Lower leg skin (tissue), 4 donors: ENCODE results near the gene CBY2. TPM values are rescaled to one million over a fixed set of nuclear protein-coding genes. Genes with fewer than 3 reads are reported as not detected.
A peak's percentile ranks its signal among the peaks of the same experiment; 100 is the strongest.

Source experiments
- DNase-seq, 2 donors: peaks; one replicate each; pipeline ENCODE4 v3.0.0-alpha.2; 2019; ENCODE audit warnings: low spot score in 2 of 2
- H3K4me3 ChIP-seq: fragments of 200-600 bp; sonication (generic); 2 replicates; pipeline ENCODE4 v1.5.1; 2017; ENCODE audit warnings: mild to moderate bottlenecking, low read depth; ENCODE audit not compliant: poor library complexity, severe bottlenecking
- POLR2A ChIP-seq, 2 donors: fragments of 450-650 bp; IDR thresholded peaks; one replicate each; pipeline ENCODE4 v1.6.1; 2016 to 2017; ENCODE audit warnings: antibody characterized with exemption in 2 of 2, mild to moderate bottlenecking in 1 of 2, moderate library complexity in 1 of 2
- WGBS, 2 donors: methylation state at CpG; one replicate each; pipeline ENCODE4 v1.1.5; 2018; 5-methylcytosine and 5-hydroxymethylcytosine counted together
- intact Hi-C: fragments of 100-400 bp; cut with DNase I; formaldehyde crosslinking; loops from one replicate; pipeline ENCODE4 v1.15.0; 2023; ENCODE audit warnings: low total_unique reads
- total RNA-seq, 4 donors: library from RNA; depleted of rRNA; stranded (reverse); fragments of >200 nt; gene quantifications; one replicate each; pipeline ENCODE4 v1.1.0, GENCODE V29; 2016
- TF ChIP-seq, protein P1 (sequence below), 3 donors: fragments of 450-650 bp; IDR thresholded peaks; one replicate each; pipeline ENCODE4 v1.5.1; 2016; ENCODE audit warnings: antibody characterized with exemption in 3 of 3, mild to moderate bottlenecking in 3 of 3, moderate library complexity in 2 of 3

CBY2 gene
- total RNA-seq, 4 donors from 2014 or later, result 0.45 TPM; not detected in 3

DNA sequence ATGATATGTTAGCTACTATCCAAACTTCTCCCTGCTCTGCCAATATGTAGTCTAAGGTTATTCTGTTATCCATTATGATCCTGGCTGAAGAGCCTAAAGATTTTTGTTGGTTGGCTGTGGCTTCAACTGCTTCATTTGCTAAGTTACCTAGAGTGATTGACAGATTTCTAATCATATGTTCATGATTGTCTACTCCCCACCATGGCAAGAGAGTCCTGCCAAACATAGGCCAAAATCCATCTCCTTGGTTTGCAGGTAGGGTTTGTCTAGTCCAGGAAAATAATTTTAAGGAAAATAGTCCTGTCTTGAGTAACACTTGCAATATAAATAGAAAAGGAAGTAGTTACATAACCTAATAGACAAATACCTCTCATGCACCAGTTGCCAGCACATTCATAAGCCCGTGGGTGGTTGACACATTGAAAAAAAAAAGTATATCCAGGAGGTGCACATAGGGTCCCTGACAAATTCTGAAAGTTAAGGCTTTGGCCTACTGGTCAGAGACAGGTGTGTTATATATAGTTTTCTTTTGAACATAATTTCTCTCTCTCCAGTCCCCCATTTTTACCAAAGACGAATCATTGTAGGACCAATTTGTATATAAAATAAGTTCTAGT lies 5.4 kb upstream of the CBY2 start:
- no peak for DNase-seq
- WGBS, 2 donors, result 53 to 72% methylated on average over 2 of the region's 2 CpGs
- H3K4me3 ChIP-seq, result no peak overlapping the region
- intact Hi-C loops, result no loop called here
- TF ChIP-seq, protein P1, sequence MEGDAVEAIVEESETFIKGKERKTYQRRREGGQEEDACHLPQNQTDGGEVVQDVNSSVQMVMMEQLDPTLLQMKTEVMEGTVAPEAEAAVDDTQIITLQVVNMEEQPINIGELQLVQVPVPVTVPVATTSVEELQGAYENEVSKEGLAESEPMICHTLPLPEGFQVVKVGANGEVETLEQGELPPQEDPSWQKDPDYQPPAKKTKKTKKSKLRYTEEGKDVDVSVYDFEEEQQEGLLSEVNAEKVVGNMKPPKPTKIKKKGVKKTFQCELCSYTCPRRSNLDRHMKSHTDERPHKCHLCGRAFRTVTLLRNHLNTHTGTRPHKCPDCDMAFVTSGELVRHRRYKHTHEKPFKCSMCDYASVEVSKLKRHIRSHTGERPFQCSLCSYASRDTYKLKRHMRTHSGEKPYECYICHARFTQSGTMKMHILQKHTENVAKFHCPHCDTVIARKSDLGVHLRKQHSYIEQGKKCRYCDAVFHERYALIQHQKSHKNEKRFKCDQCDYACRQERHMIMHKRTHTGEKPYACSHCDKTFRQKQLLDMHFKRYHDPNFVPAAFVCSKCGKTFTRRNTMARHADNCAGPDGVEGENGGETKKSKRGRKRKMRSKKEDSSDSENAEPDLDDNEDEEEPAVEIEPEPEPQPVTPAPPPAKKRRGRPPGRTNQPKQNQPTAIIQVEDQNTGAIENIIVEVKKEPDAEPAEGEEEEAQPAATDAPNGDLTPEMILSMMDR (IDR thresholded peaks at IDR 0.05), result no peak
- no peak for TF ChIP-seq POLR2A (IDR thresholded peaks at IDR 0.05)

DNA sequence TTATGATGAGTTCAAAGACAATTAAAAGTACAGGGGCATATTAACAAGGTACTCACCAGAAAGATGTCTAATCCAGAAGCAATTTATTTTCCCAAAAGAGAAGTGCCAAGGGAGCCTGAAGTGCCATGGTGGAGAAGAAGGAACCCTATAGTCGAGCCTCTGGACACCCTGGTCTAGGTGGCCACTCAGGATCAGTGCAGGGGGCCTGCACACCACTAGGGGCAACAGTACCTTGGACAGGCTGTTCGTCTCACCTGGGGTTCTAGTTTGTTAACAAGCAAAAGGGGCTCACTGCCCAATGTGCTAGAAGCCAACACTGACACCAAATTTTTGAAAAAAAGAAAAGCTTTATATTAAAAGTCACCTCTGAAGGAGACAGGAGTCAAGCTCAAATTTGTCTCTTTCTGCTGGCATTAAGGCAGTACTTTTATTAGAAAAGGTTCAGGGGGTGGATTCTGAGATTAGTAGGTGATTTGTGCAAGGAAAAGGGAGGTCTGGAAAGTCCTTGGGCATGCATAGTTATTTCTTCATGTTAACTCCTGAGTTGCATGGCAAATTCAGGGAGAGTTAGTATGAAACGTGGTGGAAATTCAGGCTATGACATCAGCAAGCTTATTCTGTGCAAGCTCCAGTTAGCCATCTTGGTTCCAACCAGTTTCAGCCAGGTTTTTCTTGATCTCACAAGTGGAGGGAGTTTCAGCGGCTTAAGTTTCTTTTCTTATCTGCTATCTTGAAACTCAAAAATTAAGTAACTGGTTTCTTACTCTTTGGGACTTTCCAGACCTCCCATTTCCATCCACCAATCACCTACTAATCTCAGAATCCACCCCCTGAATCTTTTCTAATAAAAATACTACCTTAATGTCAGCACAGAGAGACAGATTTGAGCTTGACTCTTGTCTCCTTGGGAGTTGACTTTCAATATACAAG lies 884 bp upstream of the CBY2 start:
- TF ChIP-seq POLR2A (IDR thresholded peaks at IDR 0.05), result no peak
- intact Hi-C loops, result no loop called here
- H3K4me3 ChIP-seq, result no peak overlapping the region
- WGBS, 2 donors, result 56 to 61% methylated on average over 4 of the region's 4 CpGs
- no peak for DNase-seq

DNA sequence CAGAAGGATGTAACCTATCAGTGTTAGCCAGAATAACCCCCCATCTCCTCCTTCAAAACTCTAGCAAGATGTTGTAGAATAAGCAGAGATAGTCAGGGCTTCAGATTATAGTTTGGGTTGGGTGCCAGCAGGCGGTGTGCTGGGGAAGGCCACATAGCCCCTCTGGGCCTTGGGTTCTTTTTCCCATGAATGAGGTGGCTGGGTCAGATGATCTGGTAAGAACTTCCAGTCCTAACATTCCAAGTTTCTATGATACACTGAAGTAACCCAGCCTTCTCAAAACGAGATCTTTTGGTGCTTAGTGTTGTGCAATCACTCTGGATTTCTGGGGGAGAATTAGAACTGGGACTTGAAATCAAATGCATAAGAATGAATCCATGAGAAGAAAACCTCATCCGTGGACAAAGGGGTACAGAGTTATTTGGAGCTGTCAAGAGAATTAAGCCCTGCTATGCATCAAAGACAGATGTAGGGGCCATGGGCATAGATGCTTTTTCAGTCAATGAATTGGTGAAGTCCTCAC lies 810 bp downstream of the CBY2 start:
- TF ChIP-seq, protein P1 (IDR thresholded peaks at IDR 0.05), result no peak
- no peak for TF ChIP-seq POLR2A (IDR thresholded peaks at IDR 0.05)
- DNase-seq, result peak in 1 of 2 donors; percentile 57
- WGBS, 2 donors, result 73 to 74% methylated on average over 3 of the region's 3 CpGs
- H3K4me3 ChIP-seq, result no peak overlapping the region
- intact Hi-C loops, result no loop called here

DNA sequence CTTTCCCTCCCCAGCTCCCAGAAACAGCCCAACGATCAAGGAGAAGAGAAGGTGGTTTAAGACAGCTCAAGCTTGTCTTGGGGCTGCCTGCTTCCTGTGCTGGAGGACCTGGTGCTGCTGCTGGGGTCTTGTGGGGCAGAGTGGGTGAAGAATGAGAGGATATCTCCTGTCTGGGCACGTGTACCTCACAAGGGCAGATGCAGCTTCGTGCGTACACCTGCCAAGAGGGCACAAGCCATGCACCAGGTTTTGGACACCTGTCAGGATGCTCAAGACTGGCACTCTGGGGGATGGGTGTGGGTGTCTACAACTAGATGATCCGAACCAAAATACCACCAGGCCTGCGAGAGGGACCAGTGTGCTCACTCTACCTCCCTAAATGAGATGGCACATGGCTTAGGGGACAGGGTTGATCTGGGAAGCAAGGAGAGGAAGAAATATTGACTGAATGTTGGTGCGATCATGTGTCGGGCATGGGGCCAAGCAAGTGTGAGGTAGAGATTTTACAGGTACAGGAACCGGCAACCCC lies 2.2 kb downstream of the CBY2 start:
- no peak for TF ChIP-seq POLR2A (IDR thresholded peaks at IDR 0.05)
- TF ChIP-seq, protein P1 (IDR thresholded peaks at IDR 0.05), result no peak
- DNase-seq, result peak in 1 of 2 donors; percentile 50
- 84 to 91% methylated on average over 9 of the region's 9 CpGs for WGBS, 2 donors
- intact Hi-C loops, result no loop called here
- H3K4me3 ChIP-seq, result no peak overlapping the region

DNA sequence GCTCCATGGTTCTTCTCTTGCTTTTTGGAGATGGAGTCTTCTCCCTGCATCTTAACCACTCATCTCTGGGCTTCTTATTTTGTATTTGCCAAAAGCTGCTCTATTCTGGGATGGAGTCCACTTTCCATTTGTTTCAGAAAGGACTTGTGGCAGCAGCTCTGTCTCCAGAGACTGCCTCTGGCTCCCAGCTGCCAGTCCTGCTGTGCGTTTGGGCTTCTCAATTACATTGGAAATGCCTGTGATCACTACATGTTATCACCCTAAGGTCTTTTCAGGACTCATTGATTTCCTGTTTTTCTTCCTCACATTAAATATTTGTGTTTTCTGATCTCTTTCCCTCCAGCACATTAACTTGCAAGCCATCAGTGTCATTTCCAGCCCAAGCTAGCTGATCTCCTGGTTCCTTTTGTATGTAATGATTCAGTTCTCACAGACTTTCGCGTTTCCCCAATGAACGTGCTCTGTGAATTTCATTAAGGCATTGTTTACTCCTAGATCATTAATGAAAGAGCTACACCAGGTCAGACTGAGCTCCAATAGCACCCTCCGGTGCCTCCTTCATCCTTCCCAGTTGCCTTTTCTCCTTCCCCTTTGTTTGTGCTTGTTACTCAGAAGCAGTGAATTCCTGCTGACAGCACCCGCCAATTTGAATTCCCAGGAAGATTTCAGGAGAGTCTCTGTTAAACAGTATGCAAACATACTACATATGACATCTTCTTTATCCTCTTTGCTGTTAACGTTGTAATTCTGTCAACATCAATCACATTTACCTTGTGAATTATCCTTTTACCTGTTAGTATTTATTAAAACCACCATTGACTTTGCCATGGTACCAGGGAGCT lies 3.0 kb downstream of the CBY2 start:
- 58 to 65% methylated on average over 7 of the region's 7 CpGs for WGBS, 2 donors

More for the DNA sequence above, 3.0 kb downstream of the CBY2 start:
- H3K4me3 ChIP-seq, result no peak overlapping the region
- TF ChIP-seq POLR2A (IDR thresholded peaks at IDR 0.05), result no peak
- TF ChIP-seq, protein P1 (IDR thresholded peaks at IDR 0.05), result no peak
- intact Hi-C loops, result no loop called here
- no peak for DNase-seq
